ENCODE results near the gene NR2E3. TPM values are rescaled to one million over a fixed set of nuclear protein-coding genes. Genes with fewer than 3 reads are reported as not detected.

The NR2E3 gene
- total RNA-seq, result 0.13 TPM in 1 of 2 replicates, not detected in the other

GRCh38 chr15:71810256-71811035 is at the start of gene NR2E3:
TSS of gene NR2E3 (plus strand) at chr15:71810554. CDS start at chr15:71810744, 190 bp downstream.

Data from mammary microvascular endothelial cell (primary cell).